PC-3 (cell line): Measurements from ENCODE around the gene CHAD.

ENCODE experiments used
- EZH2 ChIP-seq: fragments of 300-600 bp; sonication (generic); IDR thresholded peaks from one replicate; pipeline ENCODE4 v1.6.1; 2017; ENCODE audit warnings: antibody characterized with exemption, mild to moderate bottlenecking, low read length; ENCODE audit not compliant: unreplicated experiment
- EZH2phosphoT487 ChIP-seq: fragments of 300-600 bp; sonication (generic); IDR thresholded peaks from 2 replicates; pipeline ENCODE4 v1.6.1; 2018; ENCODE audit warnings: mild to moderate bottlenecking, antibody characterized with exemption, low read length, borderline replicate concordance
- TF ChIP-seq, protein P1 (sequence below): fragments of 300-600 bp; sonication (generic); conservative IDR thresholded peaks from 2 replicates; pipeline ENCODE4 v1.5.1; 2017; ENCODE audit warnings: antibody characterized with exemption, low read depth, mild to moderate bottlenecking, low read length

DNA sequence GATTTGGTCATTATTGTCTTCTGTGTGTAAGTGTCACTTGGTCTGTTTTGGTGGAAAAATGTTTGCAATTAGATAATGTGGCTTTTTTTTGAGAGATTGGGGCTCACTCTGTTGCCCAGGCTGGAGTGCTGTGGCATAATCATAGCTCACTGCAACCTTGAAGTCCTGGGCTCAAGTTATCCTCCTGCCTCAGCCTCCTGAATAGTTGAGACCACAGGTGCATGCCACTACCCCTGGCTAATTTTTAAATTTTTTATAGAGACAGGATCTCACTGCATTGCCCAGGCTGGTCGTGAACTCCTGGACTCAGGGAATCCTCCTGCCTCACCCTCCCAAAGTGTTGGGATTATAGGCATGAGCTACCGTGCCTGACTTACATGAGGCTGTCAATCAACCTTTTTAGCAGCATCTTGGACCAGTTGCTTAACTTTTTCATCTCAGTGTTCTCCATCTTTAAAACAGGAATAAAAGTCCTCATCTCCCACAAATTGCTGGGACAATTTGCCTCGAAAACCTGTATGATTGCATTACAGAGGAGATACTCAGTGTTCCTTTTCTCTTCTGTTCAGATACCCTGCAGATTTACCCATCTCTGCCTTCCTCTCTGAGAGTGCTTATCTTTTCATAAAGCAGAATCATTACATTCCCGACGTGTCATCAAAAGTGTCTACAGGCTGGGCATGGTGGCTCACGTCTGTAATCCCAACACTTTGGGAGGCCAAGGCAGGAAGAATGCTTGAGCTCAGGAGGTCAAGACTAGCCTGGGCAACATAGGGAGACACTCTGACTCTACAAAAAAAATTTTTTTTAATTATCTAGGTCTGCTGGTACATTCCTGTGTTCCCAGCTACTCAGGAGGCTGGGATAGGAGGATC, 23.6 kb downstream of the CHAD start:
- TF ChIP-seq, protein P1, sequence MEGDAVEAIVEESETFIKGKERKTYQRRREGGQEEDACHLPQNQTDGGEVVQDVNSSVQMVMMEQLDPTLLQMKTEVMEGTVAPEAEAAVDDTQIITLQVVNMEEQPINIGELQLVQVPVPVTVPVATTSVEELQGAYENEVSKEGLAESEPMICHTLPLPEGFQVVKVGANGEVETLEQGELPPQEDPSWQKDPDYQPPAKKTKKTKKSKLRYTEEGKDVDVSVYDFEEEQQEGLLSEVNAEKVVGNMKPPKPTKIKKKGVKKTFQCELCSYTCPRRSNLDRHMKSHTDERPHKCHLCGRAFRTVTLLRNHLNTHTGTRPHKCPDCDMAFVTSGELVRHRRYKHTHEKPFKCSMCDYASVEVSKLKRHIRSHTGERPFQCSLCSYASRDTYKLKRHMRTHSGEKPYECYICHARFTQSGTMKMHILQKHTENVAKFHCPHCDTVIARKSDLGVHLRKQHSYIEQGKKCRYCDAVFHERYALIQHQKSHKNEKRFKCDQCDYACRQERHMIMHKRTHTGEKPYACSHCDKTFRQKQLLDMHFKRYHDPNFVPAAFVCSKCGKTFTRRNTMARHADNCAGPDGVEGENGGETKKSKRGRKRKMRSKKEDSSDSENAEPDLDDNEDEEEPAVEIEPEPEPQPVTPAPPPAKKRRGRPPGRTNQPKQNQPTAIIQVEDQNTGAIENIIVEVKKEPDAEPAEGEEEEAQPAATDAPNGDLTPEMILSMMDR = no peak
- no peak for TF ChIP-seq EZH2
- no peak for TF ChIP-seq EZH2phosphoT487
